Dendritic cell treated with granulocyte-macrophage colony-stimulating factor and Interleukin-4, amounts not matched to agents 40 ng/mL and 50 ng/mL, for 4 days (primary cell): Measurements from ENCODE around the gene MINDY2.

Experiments
- H3K27ac Mint-ChIP-seq: one replicate; pipeline ENCODE4 v1.8.0; 2022; ENCODE audit warnings: mild to moderate bottlenecking, mixed read lengths
- H3K27me3 Mint-ChIP-seq: one replicate; pipeline ENCODE4 v1.8.0; 2022; ENCODE audit warnings: mild to moderate bottlenecking, mixed read lengths
- H3K36me3 Mint-ChIP-seq: one replicate; pipeline ENCODE4 v1.8.0; 2022; ENCODE audit warnings: low read depth, mixed read lengths
- H3K4me1 Mint-ChIP-seq: one replicate; pipeline ENCODE4 v1.8.0; 2022; ENCODE audit warnings: low read depth, mixed read lengths
- H3K4me3 Mint-ChIP-seq: one replicate; pipeline ENCODE4 v1.8.0; 2022; ENCODE audit warnings: mild to moderate bottlenecking, moderate library complexity, mixed read lengths
- H3K9me3 Mint-ChIP-seq: one replicate; pipeline ENCODE4 v1.8.0; 2022; ENCODE audit warnings: mixed read lengths
- intact Hi-C: fragments of 100-400 bp; cut with micrococcal nuclease; formaldehyde crosslinking; loops from one replicate; pipeline ENCODE4 v1.15.0; 2022

Gene MINDY2

DNA sequence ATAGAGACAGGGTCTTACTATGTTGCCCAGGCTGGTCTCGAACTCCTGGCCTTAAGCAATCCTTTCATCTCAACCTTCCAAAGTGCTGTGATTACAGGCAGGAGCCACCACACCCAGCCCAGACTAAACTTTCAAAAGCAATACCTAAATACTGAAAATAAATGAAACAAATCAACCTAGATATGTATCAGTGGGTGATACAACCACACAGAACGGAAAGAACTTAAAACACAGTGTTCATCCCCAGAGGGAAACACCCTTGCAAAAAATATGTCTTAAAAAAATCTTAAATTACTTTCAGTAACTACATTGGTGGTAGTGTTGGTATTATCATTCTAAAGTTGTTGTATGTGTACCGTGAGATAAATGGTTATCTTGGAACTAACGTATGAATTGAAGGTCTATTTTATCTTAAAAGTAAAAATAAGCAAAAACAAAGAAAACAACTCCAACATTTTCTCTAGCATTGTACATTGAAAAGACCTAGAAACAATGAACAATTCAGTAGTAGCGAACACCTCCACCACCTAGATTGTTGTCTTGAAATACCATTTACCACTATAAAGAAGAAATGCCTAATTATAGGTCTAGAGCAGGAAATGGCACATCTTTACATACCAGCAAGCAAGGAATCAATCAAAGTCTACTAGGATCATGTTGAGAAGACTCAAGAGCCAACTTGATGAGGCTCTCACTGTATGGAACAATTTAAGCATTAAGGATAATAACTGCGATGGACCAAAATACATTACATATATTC lies 137.6 kb downstream of the MINDY2 start:
- no peaks in the 10 kb centered on the region for H3K27me3 Mint-ChIP-seq
- H3K27ac Mint-ChIP-seq, result no peak overlapping the region
- intact Hi-C loops, result no loop called here
- H3K4me3 Mint-ChIP-seq, result no peak overlapping the region
- peaks cover 75% of the 10 kb centered on the region for H3K36me3 Mint-ChIP-seq
- peaks cover 5% of the 10 kb centered on the region for H3K4me1 Mint-ChIP-seq
- H3K9me3 Mint-ChIP-seq, result no peaks in the 10 kb centered on the region

DNA sequence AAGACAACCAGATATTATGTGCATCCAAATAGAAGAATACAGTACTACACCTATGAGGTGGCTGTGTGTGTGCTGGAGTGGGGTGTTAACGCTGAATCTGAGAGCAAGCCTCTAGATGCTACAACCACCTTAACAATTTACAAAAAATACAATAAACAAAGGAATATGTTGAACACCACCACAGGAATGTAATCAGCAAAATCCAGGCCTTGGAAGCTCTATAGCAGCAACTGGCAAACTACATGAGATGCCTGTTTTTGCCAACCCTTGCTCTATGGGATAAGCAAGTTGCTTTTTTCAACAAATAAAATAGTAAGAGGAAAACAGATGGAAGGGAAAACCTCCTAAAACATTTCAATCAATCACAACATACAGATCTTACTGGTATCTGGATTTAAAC lies 138.5 kb downstream of the MINDY2 start:
- peaks cover 10% of the 10 kb centered on the region for H3K4me1 Mint-ChIP-seq
- intact Hi-C loops, result no loop called here
- no peaks in the 10 kb centered on the region for H3K27me3 Mint-ChIP-seq
- H3K36me3 Mint-ChIP-seq, result peaks cover 75% of the 10 kb centered on the region
- H3K9me3 Mint-ChIP-seq, result no peaks in the 10 kb centered on the region
- no peak overlapping the region for H3K4me3 Mint-ChIP-seq
- H3K27ac Mint-ChIP-seq, result no peak overlapping the region

GRCh38 chr15:58910456-58910855 lies 139.4 kb downstream of the MINDY2 start:
- no peak overlapping the region for H3K4me3 Mint-ChIP-seq
- H3K27me3 Mint-ChIP-seq, result no peaks in the 10 kb centered on the region
- intact Hi-C loops, result no loop called here
- H3K4me1 Mint-ChIP-seq, result peaks cover 13% of the 10 kb centered on the region
- no peak overlapping the region for H3K27ac Mint-ChIP-seq
- H3K36me3 Mint-ChIP-seq, result peaks cover 77% of the 10 kb centered on the region
- no peaks in the 10 kb centered on the region for H3K9me3 Mint-ChIP-seq
